Upper lobe of left lung (tissue), 6 donors: ENCODE data around the gene ICAM4. TPM values are rescaled to one million over a fixed set of nuclear protein-coding genes. Genes with fewer than 3 reads are reported as not detected.
A peak's percentile ranks its signal among the peaks of the same experiment; 100 is the strongest.

Source experiments
- ATAC-seq, 2 donors: fragments of 200-7000 bp; cut with Tn5 transposase; one replicate each; pipeline ENCODE4 v1.9.1; 2022; ENCODE audit warnings: mild to moderate bottlenecking in 2 of 2, moderate library complexity in 2 of 2; ENCODE audit not compliant: low FRiP score in 2 of 2
- DNase-seq, 2 donors: peaks; one replicate each; pipeline ENCODE4 v3.0.0-alpha.2; 2019 to 2020
- H3K27ac ChIP-seq, 4 donors: fragments of 200-600 bp; sonication (generic); one replicate each; pipeline ENCODE4 v1.5.1; 2016 to 2019
- H3K27me3 ChIP-seq, 4 donors: fragments of 200-600 bp; sonication (generic); one replicate each; pipeline ENCODE4 v1.5.1; 2017 to 2019
- H3K36me3 ChIP-seq, 4 donors: fragments of 200-600 bp; sonication (generic); one replicate each; pipeline ENCODE4 v1.5.1; 2016 to 2019
- H3K4me1 ChIP-seq, 4 donors: fragments of 200-600 bp; sonication (generic); one replicate each; pipeline ENCODE4 v1.5.1; 2018 to 2019
- H3K4me3 ChIP-seq, 4 donors: fragments of 200-600 bp; sonication (generic); one replicate each; pipeline ENCODE4 v1.5.1; 2017 to 2019; ENCODE audit warnings: mild to moderate bottlenecking in 2 of 4, moderate library complexity in 1 of 4
- H3K9me3 ChIP-seq, 4 donors: fragments of 200-600 bp; sonication (generic); one replicate each; pipeline ENCODE4 v1.5.1; 2018 to 2019
- EP300 ChIP-seq, 4 donors: sonication (generic); formaldehyde crosslinking; IDR thresholded peaks; one replicate each; pipeline ENCODE4 v1.5.1; 2017; ENCODE audit warnings: antibody characterized with exemption in 4 of 4, control low read depth in 2 of 4
- POLR2A ChIP-seq, 4 donors: fragments of 450-650 bp; IDR thresholded peaks; one replicate each; pipeline ENCODE4 v1.5.1; 2016 to 2017; ENCODE audit warnings: antibody characterized with exemption in 4 of 4, mild to moderate bottlenecking in 2 of 4
- POLR2AphosphoS5 ChIP-seq, 2 donors: sonication (generic); formaldehyde crosslinking; IDR thresholded peaks; one replicate each; pipeline ENCODE4 v1.5.1; 2017; ENCODE audit warnings: antibody characterized with exemption in 2 of 2
- WGBS, 2 donors: methylation state at CpG; one replicate each; pipeline ENCODE4 v1.1.5; 2017 to 2018; 5-methylcytosine and 5-hydroxymethylcytosine counted together
- total RNA-seq, 6 donors: library from RNA; depleted of rRNA in 4 of 6; stranded (reverse); fragments of >200 nt in 4 of 6; gene quantifications; one replicate each; pipeline versions ENCODE4 v1.1.0 to v1.2.1, GENCODE V29; 2016 to 2021
- TF ChIP-seq, protein P1 (sequence below), 6 experiments: fragments of 450-650 bp in 4 of 6; fragments of 200-600 bp in 2 of 6; sonication (generic) in 2 of 6; IDR thresholded peaks; one replicate each; pipeline ENCODE4 v1.5.1; 2016 to 2019; ENCODE audit warnings: antibody characterized with exemption in 6 of 6
- donor health status: DM: no; HTN: no; CAD: no; lungs with moderate emphysema.
- donor health status: DM: no; HTN: yes; CAD: no; lungs with severe emphysema.

Gene ICAM4
- total RNA-seq, 6 donors from 2014 or later, result 6.3 to 24.3 (median 12.0) TPM

- Histone ChIP-seq H3K27me3 (no peaks in the 10 kb centered on the region), H3K27ac (no peak overlapping the region), H3K9me3 (no peaks in the 10 kb centered on the region), H3K4me1 (peaks cover 9 to 20% (median 16%) of the 10 kb centered on the region in 4 donors), H3K4me3 (no peak overlapping the region), H3K36me3 (peaks cover 27 to 69% (median 60%) of the 10 kb centered on the region in 4 donors)
- TF ChIP-seq POLR2A (IDR thresholded peaks at IDR 0.05) (no peak), POLR2AphosphoS5 (IDR thresholded peaks at IDR 0.05) (no peak), EP300 (IDR thresholded peaks at IDR 0.05) (no peak)
- TF ChIP-seq, protein P1, sequence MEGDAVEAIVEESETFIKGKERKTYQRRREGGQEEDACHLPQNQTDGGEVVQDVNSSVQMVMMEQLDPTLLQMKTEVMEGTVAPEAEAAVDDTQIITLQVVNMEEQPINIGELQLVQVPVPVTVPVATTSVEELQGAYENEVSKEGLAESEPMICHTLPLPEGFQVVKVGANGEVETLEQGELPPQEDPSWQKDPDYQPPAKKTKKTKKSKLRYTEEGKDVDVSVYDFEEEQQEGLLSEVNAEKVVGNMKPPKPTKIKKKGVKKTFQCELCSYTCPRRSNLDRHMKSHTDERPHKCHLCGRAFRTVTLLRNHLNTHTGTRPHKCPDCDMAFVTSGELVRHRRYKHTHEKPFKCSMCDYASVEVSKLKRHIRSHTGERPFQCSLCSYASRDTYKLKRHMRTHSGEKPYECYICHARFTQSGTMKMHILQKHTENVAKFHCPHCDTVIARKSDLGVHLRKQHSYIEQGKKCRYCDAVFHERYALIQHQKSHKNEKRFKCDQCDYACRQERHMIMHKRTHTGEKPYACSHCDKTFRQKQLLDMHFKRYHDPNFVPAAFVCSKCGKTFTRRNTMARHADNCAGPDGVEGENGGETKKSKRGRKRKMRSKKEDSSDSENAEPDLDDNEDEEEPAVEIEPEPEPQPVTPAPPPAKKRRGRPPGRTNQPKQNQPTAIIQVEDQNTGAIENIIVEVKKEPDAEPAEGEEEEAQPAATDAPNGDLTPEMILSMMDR (IDR thresholded peaks at IDR 0.05), result no peak
- WGBS, 2 donors, result 94 to 95% methylated on average over 11 to 15 of the region's 15 CpGs
- no peak for ATAC-seq
- peak in 1 of 2 donors; percentile 57 for DNase-seq
Observed at GRCh38 chr19:10317857-10318462, 31.2 kb downstream of the ICAM4 start.

DNA sequence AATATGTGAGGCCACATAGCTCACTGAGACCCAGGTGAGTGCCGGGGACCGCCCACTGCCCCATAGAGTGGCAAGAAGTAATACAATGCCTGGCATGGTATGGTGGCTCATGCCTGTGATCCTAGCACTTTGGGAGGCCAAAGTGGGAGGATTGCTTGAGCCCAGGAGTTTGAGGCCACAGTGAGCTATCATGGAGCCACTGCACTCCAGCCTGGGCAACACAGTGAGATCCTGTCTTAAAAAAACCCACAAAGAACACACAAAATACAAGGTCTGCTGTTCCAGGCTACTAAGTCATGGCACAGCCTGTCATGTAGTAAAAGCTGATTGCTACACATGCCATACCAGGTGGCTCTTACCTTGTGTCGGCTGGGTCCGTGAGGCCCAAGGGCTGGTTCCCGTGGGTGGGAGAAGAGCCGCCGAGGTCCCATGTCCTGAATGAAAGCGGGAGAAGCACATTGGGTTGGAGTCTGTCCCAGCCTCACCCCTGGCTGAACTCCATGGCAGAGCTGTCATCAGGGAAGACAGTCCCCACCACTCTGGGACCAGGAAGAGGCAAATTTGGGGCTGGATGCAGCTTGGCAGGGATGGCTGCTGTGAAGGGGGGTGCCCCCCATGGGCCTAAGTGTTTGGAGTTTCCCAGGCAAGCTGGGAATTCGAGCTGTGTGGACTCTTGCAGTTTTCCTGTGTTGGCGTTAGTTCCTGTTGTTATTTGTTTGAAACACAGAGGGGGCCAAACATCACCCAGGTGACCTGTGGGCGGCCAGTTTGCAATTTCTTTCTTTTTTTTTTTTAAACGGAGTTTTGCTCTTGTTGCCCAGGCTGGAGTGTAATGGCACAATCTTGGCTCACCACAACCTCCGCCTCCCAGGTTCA is 32.3 kb downstream of the ICAM4 start:
- Histone ChIP-seq H3K9me3 (no peaks in the 10 kb centered on the region), H3K4me1 (peaks cover 9 to 20% (median 16%) of the 10 kb centered on the region in 4 donors), H3K36me3 (peaks cover 28 to 79% (median 68%) of the 10 kb centered on the region in 4 donors), H3K4me3 (no peak overlapping the region), H3K27ac (no peak overlapping the region), H3K27me3 (no peaks in the 10 kb centered on the region)
- ATAC-seq (no peak), DNase-seq (no peak)
- WGBS, 2 donors, result 87 to 90% methylated on average over 8 to 13 of the region's 13 CpGs
- TF ChIP-seq POLR2A (IDR thresholded peaks at IDR 0.05), result no peak
- TF ChIP-seq EP300 (IDR thresholded peaks at IDR 0.05), result no peak
- no peak for TF ChIP-seq POLR2AphosphoS5 (IDR thresholded peaks at IDR 0.05)
- TF ChIP-seq, protein P1 (IDR thresholded peaks at IDR 0.05), result no peak

DNA sequence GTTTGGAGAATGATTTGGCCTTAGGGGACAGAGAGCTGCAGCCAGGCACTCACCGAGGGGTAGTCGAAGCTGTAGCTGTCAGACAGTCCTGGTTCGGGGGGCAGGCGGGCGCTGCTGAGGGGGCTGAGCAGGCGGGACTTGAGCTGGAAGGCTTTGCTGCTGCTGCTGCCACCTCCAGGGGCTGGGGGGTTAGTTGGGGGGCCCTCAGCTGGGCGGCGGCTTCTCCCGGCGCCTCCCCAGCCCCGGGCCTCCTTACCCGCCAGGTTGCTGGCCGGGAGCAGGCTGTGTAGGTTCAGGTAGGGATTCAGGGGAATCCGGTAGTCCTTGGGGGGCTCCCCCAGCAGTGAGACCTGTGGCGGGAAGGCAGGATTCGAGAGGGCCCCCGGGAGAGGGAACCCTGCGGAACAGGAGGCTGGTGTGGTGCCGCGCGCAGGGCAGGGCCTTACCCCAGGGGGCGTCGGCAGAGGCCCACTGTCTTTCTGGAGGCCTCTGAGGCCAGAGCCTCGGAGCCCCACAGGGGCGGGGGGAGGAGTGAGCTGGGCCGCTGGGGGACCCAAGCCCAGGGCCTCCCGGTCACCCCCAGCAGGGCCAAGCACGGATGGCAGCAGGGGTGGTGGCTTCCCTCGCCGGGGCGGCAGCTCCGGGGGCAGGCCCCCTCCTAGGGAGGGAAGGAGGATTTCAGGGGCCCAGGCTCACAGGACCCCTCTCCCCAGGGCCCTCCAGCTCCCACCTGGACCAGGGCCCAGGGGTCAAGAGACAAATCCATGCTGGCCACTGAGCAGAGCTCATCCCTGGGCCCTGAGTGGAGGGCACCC is 34.1 kb downstream of the ICAM4 start:
- WGBS, 2 donors, result 93 to 94% methylated on average over 17 to 28 of the region's 32 CpGs
- Histone ChIP-seq H3K9me3 (no peaks in the 10 kb centered on the region), H3K4me3 (no peak overlapping the region), H3K4me1 (peaks cover 0 to 7% (median 5%) of the 10 kb centered on the region in 4 donors), H3K27ac (no peak overlapping the region), H3K27me3 (no peaks in the 10 kb centered on the region), H3K36me3 (peaks cover 37 to 94% (median 86%) of the 10 kb centered on the region in 4 donors)
- ATAC-seq (peak in 1 of 2 donors; percentile 2), DNase-seq (peak in 1 of 2 donors; percentile 69)
- no peak for TF ChIP-seq POLR2AphosphoS5 (IDR thresholded peaks at IDR 0.05)
- TF ChIP-seq, protein P1 (IDR thresholded peaks at IDR 0.05), result no peak
- no peak for TF ChIP-seq EP300 (IDR thresholded peaks at IDR 0.05)
- no peak for TF ChIP-seq POLR2A (IDR thresholded peaks at IDR 0.05)

DNA sequence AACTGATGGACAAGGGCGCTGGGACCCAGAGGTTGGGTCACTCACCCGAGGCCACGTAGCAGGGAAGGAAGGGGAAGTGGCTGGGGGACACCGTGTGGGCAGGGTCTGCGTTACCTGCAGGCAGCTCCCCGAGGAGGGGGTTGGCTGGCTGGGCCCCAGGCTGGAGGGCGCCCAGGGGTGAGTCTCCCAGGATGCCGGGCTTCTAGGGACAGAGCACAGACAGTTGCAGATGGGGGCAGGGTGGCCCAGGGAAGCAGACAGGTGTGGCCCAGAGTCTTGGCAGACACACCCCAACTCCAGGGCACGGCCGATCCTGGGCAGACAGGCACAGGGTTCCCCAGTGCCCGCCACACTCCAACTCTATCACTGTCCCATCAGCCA is 34.7 kb downstream of the ICAM4 start:
- DNase-seq (peak in 1 of 2 donors; percentile 59), ATAC-seq (peak in 1 of 2 donors; percentile 24)
- no peak overlapping the region for H3K4me3 ChIP-seq
- peaks cover 0 to under 1% (median under 1%) of the 10 kb centered on the region in 4 donors for H3K4me1 ChIP-seq
- TF ChIP-seq, protein P1 (IDR thresholded peaks at IDR 0.05), result no peak
- TF ChIP-seq POLR2A (IDR thresholded peaks at IDR 0.05) (no peak), EP300 (IDR thresholded peaks at IDR 0.05) (no peak), POLR2AphosphoS5 (IDR thresholded peaks at IDR 0.05) (no peak)
- H3K27ac ChIP-seq, result no peak overlapping the region
- no peaks in the 10 kb centered on the region for H3K9me3 ChIP-seq
- 90 to 91% methylated on average over 10 to 11 of the region's 11 CpGs for WGBS, 2 donors
- H3K27me3 ChIP-seq, result no peaks in the 10 kb centered on the region
- peaks cover 41 to 100% (median 92%) of the 10 kb centered on the region in 4 donors for H3K36me3 ChIP-seq
